ENCODE measurements around the gene GALNTL6.

Gene GALNTL6

GRCh38 chr4:172554588-172554987 is 741.4 kb downstream of the GALNTL6 start:
- no peak for DNase-seq (ENCODE audit: low read depth)

DNA sequence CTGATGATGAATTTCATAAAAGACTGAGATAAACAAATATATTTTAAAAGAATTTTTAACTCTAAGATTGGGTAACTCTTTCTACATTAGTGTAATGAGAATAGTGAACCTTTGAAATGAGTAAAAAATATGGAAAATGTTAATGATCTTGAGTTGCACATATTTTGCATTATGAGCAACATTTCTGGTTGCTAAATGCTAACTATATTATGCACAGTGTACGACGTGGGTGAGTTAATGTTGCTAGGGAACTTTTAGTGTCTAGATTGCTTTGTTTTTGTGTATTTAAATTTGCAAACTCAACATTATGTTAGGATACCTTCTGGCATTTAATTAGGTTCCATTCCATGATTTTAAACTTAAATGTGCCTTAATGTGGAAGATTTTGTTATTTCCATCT is 742.5 kb downstream of the GALNTL6 start:
- no peak for DNase-seq (ENCODE audit: low read depth)

DNA sequence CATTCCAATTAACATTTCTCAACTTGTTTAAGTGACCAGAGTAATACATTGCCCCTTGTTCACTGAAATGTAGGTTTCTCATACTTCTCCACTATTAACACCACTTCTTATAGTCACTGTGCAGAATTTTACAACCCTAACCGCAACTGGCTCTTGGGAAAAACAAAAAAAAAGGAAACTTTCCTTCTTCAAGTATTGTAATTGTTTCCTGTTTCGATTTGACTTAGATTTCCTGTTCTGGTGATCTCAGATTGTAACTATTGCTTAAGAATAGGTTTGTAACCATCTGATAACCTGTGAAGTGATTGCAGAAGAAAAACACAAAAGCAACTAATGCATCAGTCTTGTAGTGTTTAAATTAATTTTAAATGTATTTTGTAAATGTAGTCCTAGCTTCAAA is 760.7 kb downstream of the GALNTL6 start:
- DNase-seq (ENCODE audit: low read depth): no peak

DNA sequence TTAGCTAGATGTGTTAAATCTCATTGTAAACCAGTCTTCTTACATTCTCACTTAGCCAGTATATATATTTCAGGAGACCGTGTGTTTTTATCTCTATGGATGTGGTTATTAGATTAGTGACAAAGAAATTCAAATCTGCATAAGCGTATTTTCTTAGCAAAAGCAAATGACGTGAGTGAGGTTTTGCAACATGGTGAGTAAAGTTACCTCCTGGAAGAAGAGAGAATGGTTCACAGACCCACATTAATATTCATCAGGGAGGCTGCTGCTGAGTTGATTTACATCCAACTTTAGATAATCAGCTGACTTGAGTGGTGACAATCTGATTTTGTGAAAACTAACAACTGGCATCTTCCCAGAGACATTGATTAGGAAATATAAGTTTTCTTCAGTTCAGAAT is 765.5 kb downstream of the GALNTL6 start:
- DNase-seq (ENCODE audit: low read depth): no peak

- DNase-seq (ENCODE audit: low read depth): no peak
Measured at GRCh38 chr4:172584816-172585215, 771.6 kb downstream of the GALNTL6 start.

- DNase-seq (ENCODE audit: low read depth): no peak
Measured at GRCh38 chr4:172596206-172596605, 783.0 kb downstream of the GALNTL6 start.

DNA sequence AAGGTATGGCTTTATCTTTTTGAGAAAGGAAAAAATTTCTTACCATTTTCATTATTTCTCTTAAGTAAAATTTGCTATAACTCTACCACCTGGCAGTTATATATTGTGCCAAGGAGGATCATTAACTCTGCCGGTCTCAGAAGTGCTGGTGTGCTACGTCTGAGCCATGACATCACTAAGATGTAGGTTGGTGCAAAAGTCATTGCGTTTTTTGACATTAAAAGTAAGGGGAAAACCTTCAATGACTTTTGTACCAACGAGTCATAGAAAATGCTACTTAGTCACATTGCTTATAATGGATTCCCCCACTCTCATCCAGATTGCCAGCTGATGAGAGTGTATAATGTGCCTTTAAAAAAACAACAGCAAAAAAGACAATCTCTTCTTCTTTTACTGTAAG is 786.4 kb downstream of the GALNTL6 start:
- no peak for DNase-seq (ENCODE audit: low read depth)

- DNase-seq (ENCODE audit: low read depth): no peak
Measured at GRCh38 chr4:172601195-172601594, 788.0 kb downstream of the GALNTL6 start.

- no peak for DNase-seq (ENCODE audit: low read depth)
Measured at GRCh38 chr4:172619218-172619617, 806.0 kb downstream of the GALNTL6 start.

GRCh38 chr4:172619798-172620197 is 806.6 kb downstream of the GALNTL6 start:
- no peak for DNase-seq (ENCODE audit: low read depth)

GRCh38 chr4:172628263-172628662 is 815.1 kb downstream of the GALNTL6 start:
- DNase-seq (ENCODE audit: low read depth): no peak

GRCh38 chr4:172630280-172630679 is 817.1 kb downstream of the GALNTL6 start:
- no peak for DNase-seq (ENCODE audit: low read depth)

DNA sequence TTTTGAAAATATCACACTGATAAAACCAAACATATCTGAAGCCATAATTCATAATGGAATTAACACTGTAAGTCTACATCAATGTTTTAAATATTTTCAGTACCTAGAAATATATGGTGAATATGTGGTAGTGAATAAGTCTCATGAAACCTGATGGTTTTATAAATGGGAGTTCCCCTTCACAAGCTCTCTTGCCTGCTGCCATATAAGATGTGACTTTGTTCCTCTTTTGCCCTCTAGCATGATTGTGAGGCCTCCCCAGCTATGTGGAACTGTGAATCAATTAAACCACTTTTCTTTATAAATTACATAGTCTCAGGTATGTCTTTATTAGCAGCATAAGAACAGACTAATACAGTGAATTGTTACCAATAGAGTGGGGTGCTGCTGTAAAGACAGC is 818.6 kb downstream of the GALNTL6 start:
- no peak for DNase-seq (ENCODE audit: low read depth)

- DNase-seq (ENCODE audit: low read depth): no peak
Measured at GRCh38 chr4:172648471-172648870, 835.3 kb downstream of the GALNTL6 start.

DNA sequence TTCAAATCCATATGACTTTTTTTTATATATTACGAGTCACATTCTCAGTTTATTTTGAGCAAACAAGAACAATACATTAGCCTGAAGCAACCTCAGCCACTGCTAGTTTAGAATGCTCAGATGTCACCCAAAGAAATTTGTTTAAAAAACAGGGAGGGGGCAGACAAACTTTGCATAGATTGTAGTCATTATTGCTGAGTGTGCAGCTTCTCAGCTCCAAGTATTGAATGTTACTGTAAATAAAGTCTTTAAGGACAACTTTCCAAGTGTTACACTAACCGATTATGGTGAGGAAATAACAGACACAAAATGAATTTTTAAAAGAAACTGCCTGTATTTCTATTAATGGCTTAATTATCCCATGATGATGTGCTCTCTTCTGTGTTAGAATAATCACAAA is 835.9 kb downstream of the GALNTL6 start:
- DNase-seq (ENCODE audit: low read depth): no peak

GRCh38 chr4:172650758-172651530 is 837.7 kb downstream of the GALNTL6 start:
- DNase-seq (ENCODE audit: low read depth): no peak

- no peak for DNase-seq (ENCODE audit: low read depth)
Measured at GRCh38 chr4:172651961-172652360, 838.8 kb downstream of the GALNTL6 start.

GRCh38 chr4:172652369-172652768 is 839.2 kb downstream of the GALNTL6 start:
- DNase-seq (ENCODE audit: low read depth): no peak

DNA sequence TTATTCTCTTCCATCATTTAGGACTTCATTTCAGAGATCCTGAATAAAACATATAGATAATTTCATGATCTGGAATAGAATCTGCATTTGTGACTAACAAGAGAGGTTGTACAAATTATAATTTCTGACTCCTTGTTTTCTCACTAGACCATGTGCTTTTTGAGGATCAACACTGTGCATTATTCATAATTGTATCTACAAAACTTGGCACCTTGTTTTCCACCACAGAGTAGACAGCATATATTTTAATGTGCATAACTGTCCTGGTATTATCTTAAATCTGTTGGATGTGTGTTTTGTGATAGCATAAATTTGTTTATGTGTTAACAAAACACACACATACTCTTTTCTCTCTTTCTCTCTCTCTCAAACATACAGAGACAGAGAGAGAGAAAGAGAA is 840.5 kb downstream of the GALNTL6 start:
- no peak for DNase-seq (ENCODE audit: low read depth)

- no peak for DNase-seq (ENCODE audit: low read depth)
Measured at GRCh38 chr4:172654457-172654856, 841.3 kb downstream of the GALNTL6 start.

GRCh38 chr4:172656055-172656454 is 842.9 kb downstream of the GALNTL6 start:
- no peak for DNase-seq (ENCODE audit: low read depth)

- no peak for DNase-seq (ENCODE audit: low read depth)
Measured at GRCh38 chr4:172657081-172657480, 843.9 kb downstream of the GALNTL6 start.

DNA sequence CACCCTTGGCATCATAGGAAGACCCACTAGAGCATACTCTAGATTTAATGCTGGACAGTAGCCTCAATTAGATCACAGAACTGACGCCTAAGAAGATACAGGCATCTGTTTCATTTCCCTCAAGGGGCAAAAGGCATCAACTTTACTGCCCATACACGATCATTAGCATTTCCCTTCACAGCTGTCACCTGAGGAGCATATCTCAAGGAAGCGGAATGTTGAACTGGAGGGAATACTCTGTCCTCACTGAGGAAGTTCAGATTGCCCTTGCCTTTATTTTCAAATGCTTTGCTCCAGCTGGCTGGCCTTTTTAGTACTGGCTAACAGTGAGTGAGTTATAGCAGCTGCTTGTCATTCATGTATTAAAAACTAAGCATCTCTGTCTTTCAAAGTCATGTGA is 847.0 kb downstream of the GALNTL6 start:
- no peak for DNase-seq (ENCODE audit: low read depth)

- no peak for DNase-seq (ENCODE audit: low read depth)
Measured at GRCh38 chr4:172662113-172662512, 848.9 kb downstream of the GALNTL6 start.
